CD4-positive, alpha-beta memory T cell (primary cell): Measurements from ENCODE around the gene LINGO1. TPM values are rescaled to one million over a fixed set of nuclear protein-coding genes. Genes with fewer than 3 reads are reported as not detected.

Experiments
- CTCF ChIA-PET: fragments of 350-600 bp; sonication (Branson Sonifier 250); formaldehyde crosslinking; loops from one replicate; lab custom pipeline; 2021; ENCODE audit warnings: inconsistent platforms; ENCODE audit not compliant: partially characterized antibody; lab: Charles Lee
- POLR2A ChIA-PET: fragments of 350-600 bp; sonication (Branson Sonifier 250); formaldehyde crosslinking; loops from one replicate; lab custom pipeline; 2021; ENCODE audit not compliant: partially characterized antibody; lab: Charles Lee
- DNase-seq, 5 donors: peaks; one replicate each; pipeline versions ENCODE4 v3.0.0 to v3.0.0-alpha.2; 2020 to 2022; ENCODE audit warnings: mixed read lengths in 1 of 5
- H3K27ac ChIP-seq: one replicate; pipeline ENCODE4 v1.7.0; 2013; ENCODE audit warnings: low read depth, low read length
- H3K27me3 ChIP-seq: 2 replicates; pipeline ENCODE4 v1.7.0; 2013; ENCODE audit warnings: mild to moderate bottlenecking, low read length, moderate library complexity; ENCODE audit not compliant: insufficient read depth
- H3K36me3 ChIP-seq: 2 replicates; pipeline ENCODE4 v1.7.0; 2013; ENCODE audit warnings: mild to moderate bottlenecking, low read length, moderate library complexity; ENCODE audit not compliant: insufficient read depth
- H3K4me1 ChIP-seq: 2 replicates; pipeline ENCODE4 v1.7.0; 2013; ENCODE audit warnings: mild to moderate bottlenecking, low read length, moderate library complexity; ENCODE audit not compliant: insufficient read depth
- H3K4me3 ChIP-seq, 2 donors: one replicate each; pipeline ENCODE4 v1.7.0; 2013; ENCODE audit warnings: low read length in 2 of 2, mild to moderate bottlenecking in 1 of 2
- H3K9me3 ChIP-seq, 2 donors: one replicate each; pipeline ENCODE4 v1.7.0; 2013; ENCODE audit warnings: low read length in 2 of 2, control low read depth in 1 of 2; ENCODE audit not compliant: control insufficient read depth in 1 of 2
- H3K27ac Mint-ChIP-seq, 7 donors: one replicate each; pipeline ENCODE4 v1.8.0; 2020 to 2021; ENCODE audit warnings: mixed read lengths in 7 of 7, mild to moderate bottlenecking in 6 of 7, inconsistent platforms in 3 of 7, moderate library complexity in 3 of 7
- H3K27me3 Mint-ChIP-seq, 2 donors: one replicate each; pipeline ENCODE4 v1.8.0; 2020 to 2021; ENCODE audit warnings: mixed read lengths in 2 of 2
- H3K36me3 Mint-ChIP-seq, 2 donors: one replicate each; pipeline ENCODE4 v1.8.0; 2020 to 2021; ENCODE audit warnings: mixed read lengths in 2 of 2, inconsistent platforms in 1 of 2, mild to moderate bottlenecking in 1 of 2
- H3K4me1 Mint-ChIP-seq, 4 donors: one replicate each; pipeline ENCODE4 v1.8.0; 2020 to 2021; ENCODE audit warnings: mixed read lengths in 4 of 4, mild to moderate bottlenecking in 1 of 4
- H3K4me3 Mint-ChIP-seq, 8 donors: one replicate each; pipeline ENCODE4 v1.8.0; 2020 to 2021; ENCODE audit warnings: mixed read lengths in 8 of 8, mild to moderate bottlenecking in 7 of 8, moderate library complexity in 6 of 8, inconsistent platforms in 3 of 8
- H3K9me3 Mint-ChIP-seq, 8 donors: one replicate each; pipeline ENCODE4 v1.8.0; 2020 to 2021; ENCODE audit warnings: mixed read lengths in 8 of 8, mild to moderate bottlenecking in 5 of 8, inconsistent platforms in 3 of 8, moderate library complexity in 1 of 8
- intact Hi-C: fragments of 100-400 bp; cut with micrococcal nuclease; formaldehyde crosslinking; loops from one replicate; pipeline ENCODE4 v1.15.1; 2023
- polyA plus RNA-seq, 2 donors: library from polyadenylated mRNA; unstranded; fragments of 300-500 nt; fragmentation: Illumina TruSeq; gene quantifications; one replicate each; pipeline ENCODE4 v1.2.3, GENCODE V29; 2021
- total RNA-seq, 2 experiments: library from RNA; stranded (reverse); gene quantifications; one replicate each; pipeline ENCODE4 v1.2.3, GENCODE V29; 2021

LINGO1 gene
- total and polyA plus RNA-seq, 4 experiments from 2014 or later: not detected

- DNase-seq: no peak
- peaks cover 0 to 3% (median 0%) of the 10 kb centered on the region in 8 donors for H3K9me3 Mint-ChIP-seq
- no peaks in the 10 kb centered on the region for H3K4me1 Mint-ChIP-seq
- Histone ChIP-seq H3K36me3 (no peaks in the 10 kb centered on the region), H3K27ac (no peak overlapping the region), H3K27me3 (no peaks in the 10 kb centered on the region), H3K9me3 (no peaks in the 10 kb centered on the region), H3K4me3 (no peak overlapping the region), H3K4me1 (no peaks in the 10 kb centered on the region)
- no peaks in the 10 kb centered on the region for H3K36me3 Mint-ChIP-seq
- H3K27ac Mint-ChIP-seq: peak overlapping the region in 1 of 7 donors; percentile 7
- no peak overlapping the region for H3K4me3 Mint-ChIP-seq
- POLR2A ChIA-PET: no interaction called here
- intact Hi-C loops: no loop called here
- CTCF ChIA-PET: interaction anchor here (2.3 kb wide), 1 partner anchor 11 kb away, joined by 6 read pairs; the partner anchor contains the start of gene LINGO1
- H3K27me3 Mint-ChIP-seq: peaks cover 1 to 14% of the 10 kb centered on the region in 2 donors
These were observed 12.0 kb upstream of the LINGO1 start for GRCh38 chr15:77644543-77645247.

GRCh38 chr15:77643764-77644163 is 11.1 kb upstream of the LINGO1 start:
- Histone ChIP-seq H3K9me3 (no peaks in the 10 kb centered on the region), H3K4me3 (no peak overlapping the region), H3K27me3 (no peaks in the 10 kb centered on the region), H3K4me1 (no peaks in the 10 kb centered on the region), H3K27ac (no peak overlapping the region), H3K36me3 (no peaks in the 10 kb centered on the region)
- Mint-ChIP-seq H3K27ac (no peak overlapping the region), H3K9me3 (peaks cover 0 to 3% (median 0%) of the 10 kb centered on the region in 8 donors), H3K27me3 (peaks cover 1 to 12% of the 10 kb centered on the region in 2 donors), H3K36me3 (no peaks in the 10 kb centered on the region), H3K4me3 (no peak overlapping the region), H3K4me1 (no peaks in the 10 kb centered on the region)
- DNase-seq: no peak
- intact Hi-C loops: no loop called here
- ChIA-PET POLR2A (no interaction called here), CTCF (interaction anchor here (2.3 kb wide), 1 partner anchor 10 kb away, joined by 6 read pairs; the partner anchor contains the start of gene LINGO1)

GRCh38 chr15:77642793-77643430 is 10.2 kb upstream of the LINGO1 start:
- Histone ChIP-seq H3K4me3 (no peak overlapping the region), H3K9me3 (no peaks in the 10 kb centered on the region), H3K27me3 (no peaks in the 10 kb centered on the region), H3K36me3 (no peaks in the 10 kb centered on the region), H3K27ac (no peak overlapping the region), H3K4me1 (no peaks in the 10 kb centered on the region)
- Mint-ChIP-seq H3K9me3 (peaks cover 0 to 3% (median 0%) of the 10 kb centered on the region in 8 donors), H3K4me1 (no peaks in the 10 kb centered on the region), H3K4me3 (no peak overlapping the region), H3K27ac (no peak overlapping the region), H3K27me3 (peaks cover 1 to 17% of the 10 kb centered on the region in 2 donors), H3K36me3 (no peaks in the 10 kb centered on the region)
- intact Hi-C loops: no loop called here
- ChIA-PET CTCF (interaction anchor here (2.3 kb wide), 1 partner anchor 9 kb away, joined by 6 read pairs; the partner anchor contains the start of gene LINGO1), POLR2A (no interaction called here)
- no peak for DNase-seq

- no peaks in the 10 kb centered on the region for H3K9me3 ChIP-seq
- intact Hi-C loops: no loop called here
- no peaks in the 10 kb centered on the region for H3K36me3 ChIP-seq
- H3K4me1 ChIP-seq: no peaks in the 10 kb centered on the region
- Mint-ChIP-seq H3K36me3 (no peaks in the 10 kb centered on the region), H3K9me3 (peaks cover 0 to 3% (median 0%) of the 10 kb centered on the region in 8 donors), H3K27ac (no peak overlapping the region), H3K4me3 (no peak overlapping the region), H3K27me3 (peaks cover 9 to 21% of the 10 kb centered on the region in 2 donors), H3K4me1 (no peaks in the 10 kb centered on the region)
- DNase-seq: no peak
- H3K27me3 ChIP-seq: no peaks in the 10 kb centered on the region
- no peak overlapping the region for H3K27ac ChIP-seq
- H3K4me3 ChIP-seq: no peak overlapping the region
- POLR2A ChIA-PET: no interaction called here
- CTCF ChIA-PET: no interaction called here
These were observed 9.3 kb upstream of the LINGO1 start for GRCh38 chr15:77641999-77642398.

- H3K27ac Mint-ChIP-seq: no peak overlapping the region
- no peaks in the 10 kb centered on the region for H3K36me3 Mint-ChIP-seq
- ChIA-PET CTCF (no interaction called here), POLR2A (no interaction called here)
- peaks cover 18 to 27% of the 10 kb centered on the region in 2 donors for H3K27me3 Mint-ChIP-seq
- peaks cover 0 to 3% (median 0%) of the 10 kb centered on the region in 8 donors for H3K9me3 Mint-ChIP-seq
- intact Hi-C loops: no loop called here
- no peaks in the 10 kb centered on the region for H3K36me3 ChIP-seq
- no peaks in the 10 kb centered on the region for H3K4me1 ChIP-seq
- no peaks in the 10 kb centered on the region for H3K27me3 ChIP-seq
- DNase-seq: no peak
- peaks cover 0 to 4% (median under 1%) of the 10 kb centered on the region in 4 donors for H3K4me1 Mint-ChIP-seq
- H3K4me3 Mint-ChIP-seq: no peak overlapping the region
- H3K9me3 ChIP-seq: no peaks in the 10 kb centered on the region
- no peak overlapping the region for H3K27ac ChIP-seq
- no peak overlapping the region for H3K4me3 ChIP-seq
These were observed 7.9 kb upstream of the LINGO1 start for GRCh38 chr15:77640615-77641014.

GRCh38 chr15:77639431-77639830 is 6.7 kb upstream of the LINGO1 start:
- POLR2A ChIA-PET: no interaction called here
- no peak overlapping the region for H3K4me3 Mint-ChIP-seq
- intact Hi-C loops: no loop called here

GRCh38 chr15:77637851-77638692 is 5.4 kb upstream of the LINGO1 start:
- no peak overlapping the region for H3K4me3 ChIP-seq
- H3K9me3 ChIP-seq: no peaks in the 10 kb centered on the region
- intact Hi-C loops: no loop called here
- H3K4me1 ChIP-seq: peaks cover 14% of the 10 kb centered on the region
- Mint-ChIP-seq H3K27me3 (peaks cover 27 to 36% of the 10 kb centered on the region in 2 donors), H3K9me3 (peaks cover 0 to 3% (median 0%) of the 10 kb centered on the region in 8 donors), H3K36me3 (no peaks in the 10 kb centered on the region), H3K4me1 (peaks cover 5 to 20% (median 12%) of the 10 kb centered on the region in 4 donors), H3K4me3 (no peak overlapping the region), H3K27ac (no peak overlapping the region)
- H3K27me3 ChIP-seq: peaks cover 13% of the 10 kb centered on the region
- ChIA-PET CTCF (no interaction called here), POLR2A (no interaction called here)
- no peak overlapping the region for H3K27ac ChIP-seq
- no peaks in the 10 kb centered on the region for H3K36me3 ChIP-seq
- no peak for DNase-seq

More at GRCh38 chr15:77639431-77639830, 6.7 kb upstream of the LINGO1 start:
- Histone ChIP-seq H3K4me1 (peaks cover under 1% of the 10 kb centered on the region), H3K9me3 (no peaks in the 10 kb centered on the region), H3K4me3 (no peak overlapping the region), H3K36me3 (no peaks in the 10 kb centered on the region), H3K27ac (no peak overlapping the region), H3K27me3 (peaks cover 5% of the 10 kb centered on the region)
- peaks cover 21 to 29% of the 10 kb centered on the region in 2 donors for H3K27me3 Mint-ChIP-seq
- H3K27ac Mint-ChIP-seq: no peak overlapping the region
- DNase-seq: no peak
- H3K9me3 Mint-ChIP-seq: peaks cover 0 to 3% (median 0%) of the 10 kb centered on the region in 8 donors
- CTCF ChIA-PET: no interaction called here
- no peaks in the 10 kb centered on the region for H3K36me3 Mint-ChIP-seq
- H3K4me1 Mint-ChIP-seq: peaks cover 0 to 10% (median 3%) of the 10 kb centered on the region in 4 donors
